A549 (cell line): ENCODE measurements around the gene HES4. TPM values are rescaled to one million over a fixed set of nuclear protein-coding genes. Genes with fewer than 3 reads are reported as not detected.

Experiments used
- CBX2 ChIP-seq: fragments of 200-600 bp; sonication (generic); IDR thresholded peaks from 2 replicates; pipeline ENCODE4 v1.6.1; 2016; ENCODE audit warnings: low read depth, mild to moderate bottlenecking, borderline replicate concordance
- CBX8 ChIP-seq: fragments of 200-600 bp; sonication (generic); IDR thresholded peaks from 2 replicates; pipeline ENCODE4 v1.6.1; 2016
- CHD4 ChIP-seq: fragments of 200-600 bp; sonication (generic); IDR thresholded peaks from 2 replicates; pipeline ENCODE4 v1.6.1; 2016; ENCODE audit warnings: antibody characterized with exemption, mild to moderate bottlenecking, borderline replicate concordance
- EHMT2 ChIP-seq: fragments of 200-600 bp; sonication (generic); IDR thresholded peaks from 2 replicates; pipeline ENCODE4 v1.6.1; 2016; ENCODE audit warnings: antibody characterized with exemption, low read depth, mild to moderate bottlenecking, moderate library complexity
- EP300 ChIP-seq, 2 experiments: fragments of >200 bp; sonication (Bioruptor Twin); formaldehyde crosslinking; IDR thresholded peaks; 2 replicates in 1 of 2; 3 replicates in 1 of 2; pipeline ENCODE4 v1.6.1; 2016 to 2017
- ESRRA ChIP-seq: fragments of 150-350 bp; IDR thresholded peaks from 2 replicates; pipeline ENCODE4 v1.6.1; 2014; ENCODE audit warnings: mild to moderate bottlenecking, low read length, borderline replicate concordance
- FOSB ChIP-seq: fragments of 250-450 bp; sonication (Bioruptor Pico); IDR thresholded peaks from 2 replicates; pipeline ENCODE4 v1.5.0; 2020; ENCODE audit warnings: mild to moderate bottlenecking, moderate library complexity
- FOXS1 ChIP-seq: fragments of 250-450 bp; sonication (Bioruptor Pico); IDR thresholded peaks from 2 replicates; pipeline ENCODE4 v1.5.0; 2020; ENCODE audit warnings: mild to moderate bottlenecking, moderate library complexity
- GATA3 ChIP-seq: IDR thresholded peaks from 2 replicates; pipeline ENCODE4 v1.6.1; 2012; ENCODE audit warnings: borderline replicate concordance
- HEYL ChIP-seq: fragments of 250-450 bp; sonication (Bioruptor Pico); IDR thresholded peaks from 2 replicates; pipeline ENCODE4 v1.8.0; 2021; ENCODE audit warnings: mild to moderate bottlenecking, moderate library complexity
- HOXA7 ChIP-seq: fragments of 250-450 bp; sonication (Bioruptor Pico); IDR thresholded peaks from 2 replicates; pipeline ENCODE4 v1.5.0; 2020; ENCODE audit warnings: mild to moderate bottlenecking, moderate library complexity
- HOXB13 ChIP-seq: fragments of 250-450 bp; sonication (Bioruptor Pico); IDR thresholded peaks from 2 replicates; pipeline ENCODE4 v1.5.0; 2020; ENCODE audit warnings: low read depth, mild to moderate bottlenecking, moderate library complexity
- JUNB ChIP-seq: fragments of >200 bp; sonication (Bioruptor Twin); formaldehyde crosslinking; IDR thresholded peaks from 2 replicates; pipeline ENCODE4 v1.6.1; 2016
- KDM1A ChIP-seq: fragments of 200-600 bp; sonication (generic); IDR thresholded peaks from 2 replicates; pipeline ENCODE4 v1.6.1; 2016; ENCODE audit warnings: low read depth, mild to moderate bottlenecking
- KDM5A ChIP-seq: fragments of 200-600 bp; sonication (generic); IDR thresholded peaks from 2 replicates; pipeline ENCODE4 v1.6.1; 2016; ENCODE audit warnings: antibody characterized with exemption, mild to moderate bottlenecking
- MAFK ChIP-seq: fragments of 450-650 bp; IDR thresholded peaks from 2 replicates; pipeline ENCODE4 v1.6.1; 2014; ENCODE audit not compliant: partially characterized antibody
- MAZ ChIP-seq: fragments of 150-350 bp; IDR thresholded peaks from 2 replicates; pipeline ENCODE4 v1.6.1; 2014; ENCODE audit warnings: antibody characterized with exemption, low read depth, low read length, borderline replicate concordance
- MYC ChIP-seq: IDR thresholded peaks from 2 replicates; pipeline ENCODE4 v1.6.1; 2012; ENCODE audit warnings: mild to moderate bottlenecking, inconsistent platforms, low read length, improper control_type of control experiment, borderline replicate concordance
- NFE2L2 ChIP-seq: fragments of 150-350 bp; conservative IDR thresholded peaks from 2 replicates; pipeline ENCODE4 v1.6.1; 2014; ENCODE audit warnings: low read length
- NPAS2 ChIP-seq: fragments of 250-450 bp; sonication (Bioruptor Pico); IDR thresholded peaks from 2 replicates; pipeline ENCODE4 v1.8.0; 2022; ENCODE audit warnings: mild to moderate bottlenecking, moderate library complexity, borderline replicate concordance
- PHF8 ChIP-seq: fragments of 200-600 bp; sonication (generic); IDR thresholded peaks from 2 replicates; pipeline ENCODE4 v1.6.1; 2016; ENCODE audit warnings: low read depth, mild to moderate bottlenecking, antibody characterized with exemption, moderate library complexity, borderline replicate concordance
- POLR2AphosphoS2 ChIP-seq: conservative IDR thresholded peaks from 2 replicates; pipeline ENCODE4 v1.6.1; 2012; ENCODE audit warnings: low read length, improper control_type of control experiment, inconsistent platforms
- RAD21 ChIP-seq, 2 experiments: fragments of >200 bp in 1 of 2; sonication (Bioruptor Twin) in 1 of 2; formaldehyde crosslinking in 1 of 2; IDR thresholded peaks in 1 of 2; conservative IDR thresholded peaks in 1 of 2; 2 replicates in 1 of 2; 3 replicates in 1 of 2; pipeline ENCODE4 v1.6.1; 2012 to 2018; ENCODE audit warnings: inconsistent platforms in 1 of 2
- RFX5 ChIP-seq: fragments of 450-650 bp; IDR thresholded peaks from 2 replicates; pipeline ENCODE4 v1.7.1; 2014; ENCODE audit warnings: antibody characterized with exemption, mild to moderate bottlenecking, moderate library complexity
- RNF2 ChIP-seq: fragments of 200-600 bp; sonication (generic); IDR thresholded peaks from 2 replicates; pipeline ENCODE4 v1.6.1; 2016; ENCODE audit warnings: low read depth, mild to moderate bottlenecking, antibody characterized with exemption, moderate library complexity, borderline replicate concordance
- TFCP2L1 ChIP-seq: fragments of 250-450 bp; sonication (Bioruptor Pico); IDR thresholded peaks from 2 replicates; pipeline ENCODE4 v1.5.0; 2021; ENCODE audit warnings: mild to moderate bottlenecking
- TP53 ChIP-seq: fragments of 250-450 bp; sonication (Bioruptor Pico); IDR thresholded peaks from 2 replicates; pipeline ENCODE4 v1.5.0; 2021; ENCODE audit warnings: mild to moderate bottlenecking, moderate library complexity
- ZC3H11A ChIP-seq: fragments of 450-650 bp; IDR thresholded peaks from 2 replicates; pipeline ENCODE4 v1.6.1; 2014; ENCODE audit warnings: antibody characterized with exemption, mild to moderate bottlenecking
- ZNF302 ChIP-seq: fragments of 250-450 bp; sonication (Bioruptor Pico); IDR thresholded peaks from 2 replicates; pipeline ENCODE4 v1.9.0; 2021; ENCODE audit warnings: inconsistent platforms, mild to moderate bottlenecking, moderate library complexity
- ZSCAN20 ChIP-seq: fragments of 250-450 bp; sonication (Bioruptor Pico); IDR thresholded peaks from 2 replicates; pipeline ENCODE4 v1.8.0; 2022; ENCODE audit warnings: mild to moderate bottlenecking, moderate library complexity
- polyA plus RNA-seq, 4 experiments: library from polyadenylated mRNA; depleted of rRNA in 3 of 4; stranded (reverse); fragments of >200 nt; fragmentation: RNase III in 1 of 4; extraction: RNeasy Plus Mini Kit Qiagen cat#74134 plus additional on column Dnase treatment in 1 of 4; gene quantifications; 2 replicates in 3 of 4; 3 replicates in 1 of 4; pipeline ENCODE4 v1.2.3, GENCODE V29; 2011 to 2017
- TF ChIP-seq, protein P1 (sequence below): fragments of 250-450 bp; sonication (Bioruptor Pico); IDR thresholded peaks from 2 replicates; pipeline ENCODE4 v1.5.0; 2021; ENCODE audit warnings: mild to moderate bottlenecking, moderate library complexity, borderline replicate concordance
- TF ChIP-seq, protein P2 (sequence below): IDR thresholded peaks from 2 replicates; pipeline ENCODE4 v1.6.1; 2012; ENCODE audit warnings: low read depth, borderline replicate concordance
- TF ChIP-seq, protein P3 (sequence below): fragments of >200 bp; sonication (Bioruptor Twin); formaldehyde crosslinking; IDR thresholded peaks from 3 replicates; pipeline ENCODE4 v1.5.1; 2016
- TF ChIP-seq, protein P4 (sequence below): fragments of 250-450 bp; sonication (Bioruptor Pico); IDR thresholded peaks from 2 replicates; pipeline ENCODE4 v1.5.0; 2020; ENCODE audit warnings: low read depth, mild to moderate bottlenecking, moderate library complexity
- TF ChIP-seq, protein P5 (sequence below): fragments of >200 bp; sonication (Bioruptor Twin); formaldehyde crosslinking; IDR thresholded peaks from 2 replicates; pipeline ENCODE4 v1.6.1; 2016
- TF ChIP-seq, protein P6 (sequence below): fragments of 150-350 bp; IDR thresholded peaks from 2 replicates; pipeline ENCODE4 v1.6.1; 2014; ENCODE audit warnings: low read depth, mild to moderate bottlenecking, low read length

HES4 gene
- polyA plus RNA-seq, 2 of the 4 experiments (the other 2 are of a cell fraction), result 5.9 to 8.4 TPM

DNA sequence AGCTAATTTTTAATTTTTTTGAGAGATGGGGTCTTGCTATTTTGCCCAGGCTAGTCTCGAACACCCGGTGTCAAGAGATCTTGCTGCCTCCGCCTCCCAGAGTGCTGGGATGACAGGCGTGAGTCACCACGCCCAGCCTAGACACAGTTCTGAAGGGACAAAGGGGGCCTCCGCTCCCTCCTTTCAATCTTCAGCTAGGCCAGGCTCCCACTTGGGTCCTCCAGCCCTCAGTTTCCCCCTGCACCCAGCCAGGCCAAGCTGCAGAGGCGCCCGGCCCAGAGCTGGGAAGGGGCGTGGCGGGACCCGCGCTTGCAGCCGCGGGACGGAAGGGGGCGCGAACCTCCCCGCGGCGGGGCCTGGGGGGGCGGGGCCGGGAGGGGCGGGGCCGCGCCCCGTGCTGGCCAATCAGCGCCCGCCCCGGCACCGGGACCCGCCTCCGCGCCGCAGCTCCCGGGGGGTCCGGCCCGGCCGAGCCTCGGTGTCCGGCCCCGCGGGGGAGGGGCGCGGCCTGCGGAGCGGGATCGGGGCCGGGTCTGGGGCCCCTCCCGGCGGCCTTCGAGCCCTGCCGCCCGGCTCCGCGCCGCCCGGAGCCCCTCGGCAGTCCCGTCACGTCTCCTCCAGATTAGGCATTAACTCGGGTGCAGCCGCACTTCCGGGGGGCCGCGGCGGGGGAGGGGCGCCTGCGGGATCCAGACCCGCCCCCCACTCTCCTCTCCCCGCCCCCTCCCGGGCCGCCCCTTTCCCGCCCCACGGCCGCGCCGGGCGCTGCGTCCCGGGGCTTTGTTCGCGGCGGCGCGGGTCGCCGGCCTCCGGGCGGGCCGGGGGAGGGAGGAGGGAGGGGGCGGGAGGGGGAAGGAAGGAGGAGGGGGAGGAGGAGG is 19.5 kb upstream of the HES4 start (continued):
- TF ChIP-seq, protein P1, sequence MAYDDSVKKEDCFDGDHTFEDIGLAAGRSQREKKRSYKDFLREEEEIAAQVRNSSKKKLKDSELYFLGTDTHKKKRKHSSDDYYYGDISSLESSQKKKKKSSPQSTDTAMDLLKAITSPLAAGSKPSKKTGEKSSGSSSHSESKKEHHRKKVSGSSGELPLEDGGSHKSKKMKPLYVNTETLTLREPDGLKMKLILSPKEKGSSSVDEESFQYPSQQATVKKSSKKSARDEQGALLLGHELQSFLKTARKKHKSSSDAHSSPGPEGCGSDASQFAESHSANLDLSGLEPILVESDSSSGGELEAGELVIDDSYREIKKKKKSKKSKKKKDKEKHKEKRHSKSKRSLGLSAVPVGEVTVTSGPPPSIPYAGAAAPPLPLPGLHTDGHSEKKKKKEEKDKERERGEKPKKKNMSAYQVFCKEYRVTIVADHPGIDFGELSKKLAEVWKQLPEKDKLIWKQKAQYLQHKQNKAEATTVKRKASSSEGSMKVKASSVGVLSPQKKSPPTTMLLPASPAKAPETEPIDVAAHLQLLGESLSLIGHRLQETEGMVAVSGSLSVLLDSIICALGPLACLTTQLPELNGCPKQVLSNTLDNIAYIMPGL (CRISPR knock-in tag), result no peak
- TF ChIP-seq, protein P2, sequence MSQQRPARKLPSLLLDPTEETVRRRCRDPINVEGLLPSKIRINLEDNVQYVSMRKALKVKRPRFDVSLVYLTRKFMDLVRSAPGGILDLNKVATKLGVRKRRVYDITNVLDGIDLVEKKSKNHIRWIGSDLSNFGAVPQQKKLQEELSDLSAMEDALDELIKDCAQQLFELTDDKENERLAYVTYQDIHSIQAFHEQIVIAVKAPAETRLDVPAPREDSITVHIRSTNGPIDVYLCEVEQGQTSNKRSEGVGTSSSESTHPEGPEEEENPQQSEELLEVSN, result no peak
- TF ChIP-seq NFE2L2, result no peak
- TF ChIP-seq RAD21 (conservative IDR thresholded peaks at IDR 0.05 in 1 of 2, IDR thresholded peaks at IDR 0.05 in 1 of 2), result no peak; a peak in 1 of 5 replicates
- TF ChIP-seq RNF2, result no peak
- TF ChIP-seq, protein P3, sequence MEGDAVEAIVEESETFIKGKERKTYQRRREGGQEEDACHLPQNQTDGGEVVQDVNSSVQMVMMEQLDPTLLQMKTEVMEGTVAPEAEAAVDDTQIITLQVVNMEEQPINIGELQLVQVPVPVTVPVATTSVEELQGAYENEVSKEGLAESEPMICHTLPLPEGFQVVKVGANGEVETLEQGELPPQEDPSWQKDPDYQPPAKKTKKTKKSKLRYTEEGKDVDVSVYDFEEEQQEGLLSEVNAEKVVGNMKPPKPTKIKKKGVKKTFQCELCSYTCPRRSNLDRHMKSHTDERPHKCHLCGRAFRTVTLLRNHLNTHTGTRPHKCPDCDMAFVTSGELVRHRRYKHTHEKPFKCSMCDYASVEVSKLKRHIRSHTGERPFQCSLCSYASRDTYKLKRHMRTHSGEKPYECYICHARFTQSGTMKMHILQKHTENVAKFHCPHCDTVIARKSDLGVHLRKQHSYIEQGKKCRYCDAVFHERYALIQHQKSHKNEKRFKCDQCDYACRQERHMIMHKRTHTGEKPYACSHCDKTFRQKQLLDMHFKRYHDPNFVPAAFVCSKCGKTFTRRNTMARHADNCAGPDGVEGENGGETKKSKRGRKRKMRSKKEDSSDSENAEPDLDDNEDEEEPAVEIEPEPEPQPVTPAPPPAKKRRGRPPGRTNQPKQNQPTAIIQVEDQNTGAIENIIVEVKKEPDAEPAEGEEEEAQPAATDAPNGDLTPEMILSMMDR, result peak; percentile 42; the same call in 2 of the 3 replicates
- TF ChIP-seq, protein P4, sequence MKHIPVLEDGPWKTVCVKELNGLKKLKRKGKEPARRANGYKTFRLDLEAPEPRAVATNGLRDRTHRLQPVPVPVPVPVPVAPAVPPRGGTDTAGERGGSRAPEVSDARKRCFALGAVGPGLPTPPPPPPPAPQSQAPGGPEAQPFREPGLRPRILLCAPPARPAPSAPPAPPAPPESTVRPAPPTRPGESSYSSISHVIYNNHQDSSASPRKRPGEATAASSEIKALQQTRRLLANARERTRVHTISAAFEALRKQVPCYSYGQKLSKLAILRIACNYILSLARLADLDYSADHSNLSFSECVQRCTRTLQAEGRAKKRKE (CRISPR knock-in tag), result no peak
- TF ChIP-seq, protein P5, sequence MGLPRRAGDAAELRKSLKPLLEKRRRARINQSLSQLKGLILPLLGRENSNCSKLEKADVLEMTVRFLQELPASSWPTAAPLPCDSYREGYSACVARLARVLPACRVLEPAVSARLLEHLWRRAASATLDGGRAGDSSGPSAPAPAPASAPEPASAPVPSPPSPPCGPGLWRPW, result no peak
- TF ChIP-seq JUNB, result no peak
- TF ChIP-seq, protein P6, sequence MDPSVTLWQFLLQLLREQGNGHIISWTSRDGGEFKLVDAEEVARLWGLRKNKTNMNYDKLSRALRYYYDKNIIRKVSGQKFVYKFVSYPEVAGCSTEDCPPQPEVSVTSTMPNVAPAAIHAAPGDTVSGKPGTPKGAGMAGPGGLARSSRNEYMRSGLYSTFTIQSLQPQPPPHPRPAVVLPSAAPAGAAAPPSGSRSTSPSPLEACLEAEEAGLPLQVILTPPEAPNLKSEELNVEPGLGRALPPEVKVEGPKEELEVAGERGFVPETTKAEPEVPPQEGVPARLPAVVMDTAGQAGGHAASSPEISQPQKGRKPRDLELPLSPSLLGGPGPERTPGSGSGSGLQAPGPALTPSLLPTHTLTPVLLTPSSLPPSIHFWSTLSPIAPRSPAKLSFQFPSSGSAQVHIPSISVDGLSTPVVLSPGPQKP, result no peak
- no peak for TF ChIP-seq CBX2
- no peak for TF ChIP-seq FOSB (CRISPR knock-in tag)
- no peak for TF ChIP-seq KDM5A
- no peak for TF ChIP-seq ESRRA
- no peak for TF ChIP-seq ZNF302 (CRISPR knock-in tag)
- no peak for TF ChIP-seq CBX8
- no peak for TF ChIP-seq EHMT2
- TF ChIP-seq NPAS2 (CRISPR knock-in tag), result no peak
- no peak; the same call in 1 of the 2 replicates for TF ChIP-seq CHD4
- TF ChIP-seq PHF8, result no peak
- no peak for TF ChIP-seq TP53 (CRISPR knock-in tag)
- no peak for TF ChIP-seq ZSCAN20
- no peak for TF ChIP-seq POLR2AphosphoS2
- no peak for TF ChIP-seq ZC3H11A
- TF ChIP-seq HOXB13, result no peak
- no peak for TF ChIP-seq MAFK
- TF ChIP-seq MYC, result no peak
- no peak for TF ChIP-seq HEYL (CRISPR knock-in tag)
- TF ChIP-seq FOXS1 (CRISPR knock-in tag), result no peak
- 0 out of 2 replicates have a peak, but pooled peaks have one; percentile 45 for TF ChIP-seq MAZ
- TF ChIP-seq HOXA7 (CRISPR knock-in tag), result no peak
- TF ChIP-seq TFCP2L1, result 0 out of 2 replicates have a peak, but pooled peaks have one; percentile 37
- no peak for TF ChIP-seq GATA3
- no peak for TF ChIP-seq RFX5
- TF ChIP-seq KDM1A, result peak; percentile 66
- peak in 1 of 2 experiments; percentile 30; a peak in 1 of 5 replicates for TF ChIP-seq EP300 (IDR thresholded peaks at IDR 0.05)
